GM19438 (cell line): ENCODE data around the gene HEXIM1.

ENCODE experiments used
- ATAC-seq: cut with Tn5 transposase; IDR thresholded peaks from one replicate; pipeline ENCODE4 v1.9.1; 2021; ENCODE audit warnings: low read depth; ENCODE audit not compliant: unreplicated experiment

Gene HEXIM1

GRCh38 chr17:45148183-45149036 lies at the start of gene HEXIM1:
TSS of gene HEXIM1 (plus strand) at chr17:45148475. CDS start at chr17:45149191, 716 bp downstream.
- ATAC-seq, result peak; percentile 54

- no peak for ATAC-seq
These were observed 49.2 kb upstream of the HEXIM1 start for GRCh38 chr17:45098869-45099616.

- no peak for ATAC-seq
These were observed 46.8 kb upstream of the HEXIM1 start for GRCh38 chr17:45101546-45101882.

DNA sequence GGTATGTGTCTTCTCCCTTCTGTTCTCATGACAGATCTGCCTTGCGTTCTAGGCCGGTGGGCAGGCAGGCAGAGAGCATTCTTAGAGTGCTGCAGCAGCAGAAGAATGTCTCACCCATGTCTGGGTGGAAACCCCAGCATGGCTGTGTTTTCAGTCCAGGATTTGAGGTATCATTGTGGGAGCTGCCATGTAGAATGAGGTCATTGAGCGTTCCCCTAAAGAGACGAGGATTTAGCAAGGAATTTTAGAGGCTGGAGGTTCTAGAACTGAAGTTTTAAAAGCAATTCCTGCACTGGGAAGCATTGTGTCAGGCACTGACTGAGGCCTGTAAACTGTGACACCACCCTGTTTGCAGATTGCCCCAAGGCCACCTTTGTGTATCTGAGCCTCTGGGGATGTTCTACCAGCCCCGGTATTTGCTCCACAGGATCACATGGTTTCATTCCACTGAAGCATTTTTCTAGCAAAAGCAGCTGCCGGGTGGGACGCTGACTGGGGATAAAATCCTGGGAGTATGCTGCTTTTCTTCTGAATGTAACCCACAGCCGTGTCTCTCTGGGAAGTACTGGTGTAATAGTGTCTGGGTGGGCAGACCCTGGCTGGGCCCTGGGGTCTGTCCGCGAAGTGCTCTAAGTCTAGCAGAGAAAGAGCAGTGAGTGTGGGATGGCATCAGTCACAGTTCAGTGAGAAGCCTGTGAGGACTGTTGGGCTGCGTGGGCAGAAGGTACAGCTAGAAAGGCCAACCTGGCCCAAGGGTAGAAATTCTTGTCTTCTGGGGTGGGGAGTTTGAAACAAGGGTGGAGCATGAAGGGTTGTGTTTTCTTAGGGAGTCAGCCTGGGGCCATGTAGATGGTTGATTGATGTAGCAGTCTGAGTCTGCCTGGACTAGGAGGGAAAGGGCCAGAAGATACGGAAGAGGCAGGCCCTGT lies 46.1 kb upstream of the HEXIM1 start:
- no peak for ATAC-seq

- no peak for ATAC-seq
These were observed 45.4 kb upstream of the HEXIM1 start for GRCh38 chr17:45102856-45103255.

GRCh38 chr17:45103269-45103795 lies 44.9 kb upstream of the HEXIM1 start:
- no peak for ATAC-seq

- ATAC-seq, result no peak
These were observed 44.2 kb upstream of the HEXIM1 start for GRCh38 chr17:45104029-45104428.

GRCh38 chr17:45104497-45104896 lies 43.8 kb upstream of the HEXIM1 start:
- no peak for ATAC-seq

DNA sequence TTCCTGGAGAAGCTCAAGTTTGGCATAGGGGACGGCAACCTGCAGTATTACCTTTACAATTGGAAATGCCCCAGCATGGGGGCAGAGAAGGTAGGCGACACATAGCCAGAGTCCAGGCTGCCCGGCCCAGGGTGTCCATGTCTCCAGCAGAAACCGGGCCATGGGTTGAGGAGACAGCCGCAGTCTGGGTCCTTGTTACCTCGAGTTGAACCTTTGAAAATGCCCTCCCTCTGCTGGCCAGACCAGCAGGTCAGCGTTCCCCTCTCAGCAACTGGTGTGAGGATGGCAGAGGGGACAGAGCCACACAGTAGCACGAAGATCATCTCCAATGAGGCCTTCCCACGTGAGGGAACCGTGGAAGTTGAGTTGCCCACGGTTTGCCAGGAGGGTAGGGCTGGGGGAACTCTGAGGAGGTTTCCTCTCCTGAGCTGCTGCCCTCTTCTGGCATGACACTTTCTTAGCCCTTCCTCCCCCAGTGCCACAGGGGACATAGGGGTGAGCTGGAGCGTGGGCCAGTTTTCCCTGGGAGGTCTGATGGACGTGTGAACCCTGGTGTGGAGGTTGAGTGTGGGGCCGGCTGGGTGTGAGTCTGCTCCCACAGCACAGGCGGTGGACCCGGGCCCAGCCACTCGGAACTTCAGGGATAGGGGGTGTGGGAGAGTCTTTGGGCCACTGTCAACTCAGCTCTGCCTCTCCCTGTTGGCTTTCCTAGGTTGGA lies 43.2 kb upstream of the HEXIM1 start:
- no peak for ATAC-seq

- ATAC-seq, result no peak
These were observed 42.2 kb upstream of the HEXIM1 start for GRCh38 chr17:45106096-45106495.

DNA sequence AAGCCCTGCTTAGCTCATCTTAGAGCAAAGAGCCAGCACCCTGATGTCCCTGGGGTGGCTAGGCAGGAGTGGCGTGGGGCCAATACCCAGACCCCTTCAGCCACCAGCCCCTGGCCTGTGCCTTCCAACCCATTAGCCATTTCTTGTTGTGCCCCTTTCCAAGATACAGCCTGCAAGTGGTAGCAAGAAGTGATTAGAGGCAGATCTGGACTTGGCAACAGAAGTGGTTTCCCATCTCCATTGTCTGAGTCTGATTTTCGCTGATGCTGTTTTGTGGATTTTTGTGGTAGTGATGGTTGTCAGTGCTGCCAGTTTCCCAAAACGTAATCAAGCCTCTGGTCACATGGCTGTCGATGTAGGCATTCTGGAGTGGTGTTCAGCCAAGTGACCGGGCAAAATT lies 41.7 kb upstream of the HEXIM1 start:
- ATAC-seq, result no peak

DNA sequence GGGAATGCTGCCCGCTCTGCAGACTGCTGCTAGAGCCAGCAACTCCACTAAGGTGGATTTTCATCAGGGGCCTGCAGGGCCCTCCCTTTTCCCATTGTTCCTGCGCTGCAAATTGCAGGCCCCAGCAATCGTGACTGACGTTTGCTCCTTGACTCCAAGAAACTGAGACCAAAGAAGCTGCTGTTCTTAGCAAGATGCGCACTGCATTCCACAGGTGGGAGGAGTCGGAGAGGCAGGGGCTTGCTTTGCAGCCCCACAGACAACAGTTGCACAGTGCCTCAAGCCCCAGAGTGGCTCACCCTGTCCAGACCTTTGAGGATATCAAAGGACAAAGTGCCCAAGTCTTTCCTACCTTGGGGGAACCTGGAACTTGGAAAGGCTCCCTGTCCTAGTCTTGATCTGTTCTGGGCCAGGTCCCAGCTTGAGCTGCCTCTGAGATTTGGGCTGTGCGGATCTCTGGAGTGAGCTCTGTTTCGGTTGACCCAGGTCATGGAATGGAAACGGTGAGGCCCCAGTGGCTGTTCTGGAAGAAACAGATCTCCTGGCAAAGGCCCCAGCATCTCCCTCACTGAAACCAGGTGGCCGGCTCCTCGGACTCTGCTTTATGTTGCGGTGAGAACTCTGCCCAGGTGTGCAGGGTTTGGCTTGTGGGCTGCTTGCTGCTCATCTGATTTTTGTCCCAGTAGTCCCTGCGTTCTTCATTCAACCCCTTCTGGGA lies 40.8 kb upstream of the HEXIM1 start:
- ATAC-seq, result no peak

GRCh38 chr17:45108051-45108450 lies 40.2 kb upstream of the HEXIM1 start:
- ATAC-seq, result no peak

- ATAC-seq, result no peak
These were observed 39.4 kb upstream of the HEXIM1 start for GRCh38 chr17:45108595-45109521.

- ATAC-seq, result no peak
These were observed 37.3 kb upstream of the HEXIM1 start for GRCh38 chr17:45110676-45111611.

DNA sequence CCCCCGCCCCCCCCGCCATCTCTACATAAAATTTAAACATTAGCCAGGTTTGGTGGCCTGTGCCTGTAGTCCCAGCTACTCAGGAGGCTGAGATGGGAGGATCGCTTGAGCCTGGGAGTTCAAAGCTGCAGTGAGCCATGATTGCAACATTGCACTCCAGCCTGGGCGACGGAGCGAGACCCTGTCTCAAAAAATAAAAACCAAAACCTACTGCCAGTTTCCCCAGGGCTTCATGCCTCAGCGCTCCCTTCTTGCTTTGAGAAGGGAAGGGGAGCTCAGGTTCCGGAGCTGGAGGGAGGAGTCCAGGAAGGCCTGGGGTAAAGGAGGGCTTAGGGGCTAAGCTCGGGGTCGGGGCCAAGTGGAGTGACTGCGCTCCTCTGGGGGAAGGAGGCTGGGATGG lies 36.4 kb upstream of the HEXIM1 start:
- ATAC-seq, result no peak
